GM19467 (cell line): Measurements from ENCODE around the gene S100A5.

Experiments
- ATAC-seq: cut with Tn5 transposase; IDR thresholded peaks from one replicate; pipeline ENCODE4 v1.9.1; 2021; ENCODE audit warnings: mild to moderate bottlenecking, moderate library complexity; ENCODE audit not compliant: unreplicated experiment

The S100A5 gene

GRCh38 chr1:153548722-153549688 lies 8.3 kb upstream of the S100A5 start, which contains the start of gene S100A3:
Gene S100A3, minus strand, starts transcription at chr1:153549258. Its CDS starts 773 bp downstream, at chr1:153548485.
- no peak for ATAC-seq

GRCh38 chr1:153547560-153548551 lies 7.1 kb upstream of the S100A5 start:
- ATAC-seq = no peak

GRCh38 chr1:153546796-153547559 lies 6.2 kb upstream of the S100A5 start:
- ATAC-seq = no peak

- no peak for ATAC-seq
Measured at GRCh38 chr1:153546371-153546770, 5.6 kb upstream of the S100A5 start.

- ATAC-seq = no peak
Measured at GRCh38 chr1:153545067-153546055, 4.6 kb upstream of the S100A5 start, which contains the start of gene S100A4. Gene S100A4, minus strand, starts transcription at chr1:153545806. Its CDS starts 1,012 bp downstream, at chr1:153544794.

GRCh38 chr1:153544453-153545066 lies 3.8 kb upstream of the S100A5 start:
- no peak for ATAC-seq

- no peak for ATAC-seq
Measured at GRCh38 chr1:153543736-153544135, 3.0 kb upstream of the S100A5 start.

- ATAC-seq = no peak
Measured at GRCh38 chr1:153542956-153543711, 2.4 kb upstream of the S100A5 start.

GRCh38 chr1:153541641-153542590 lies 1.2 kb upstream of the S100A5 start:
- no peak for ATAC-seq

- no peak for ATAC-seq
Measured at GRCh38 chr1:153539395-153540093, 1.2 kb downstream of the S100A5 start.

GRCh38 chr1:153538315-153538821 lies 2.4 kb downstream of the S100A5 start:
- no peak for ATAC-seq

GRCh38 chr1:153537376-153537730 lies 3.4 kb downstream of the S100A5 start:
- no peak for ATAC-seq

- no peak for ATAC-seq
Measured at GRCh38 chr1:153536671-153537375, 3.9 kb downstream of the S100A5 start.

- ATAC-seq = no peak
Measured at GRCh38 chr1:153536012-153536670, 4.6 kb downstream of the S100A5 start.
